Endothelial cell of umbilical vein (primary cell): ENCODE results near the gene GGTLC2. TPM values are rescaled to one million over a fixed set of nuclear protein-coding genes. Genes with fewer than 3 reads are reported as not detected.

ENCODE experiments used
- BruUV-seq: library from RNA; stranded (reverse); fragments of 400-500 nt; replicated peaks from 2 replicates; lab custom pipeline; 2021; lab: Mats Ljungman, UMichigan
- CTCF ChIA-PET: fragments of 300-600, 350-600 bp; sonication (Branson Sonifier 250); formaldehyde crosslinking; loops from one replicate; lab custom pipeline; 2021; ENCODE audit warnings: antibody characterized with exemption, inconsistent platforms; lab: Charles Lee
- POLR2A ChIA-PET: fragments of 300-600, 350-600 bp; sonication (Branson Sonifier 250); formaldehyde crosslinking; loops from one replicate; lab custom pipeline; 2021; ENCODE audit warnings: antibody characterized with exemption, inconsistent platforms; lab: Charles Lee
- DNase-seq: peaks from one replicate; pipeline ENCODE4 v3.0.0-alpha.2; 2011; ENCODE audit warnings: low read depth, low spot score
- FAIRE-seq: peaks from 2 replicates; lab custom pipeline; 2011; peaks lifted over from hg19 to GRCh38; lab: Jason Lieb, UNC
- H2AFZ ChIP-seq: 2 replicates; pipeline ENCODE4 v1.6.0; 2012; ENCODE audit warnings: low read depth, low read length, control low read depth, inconsistent platforms
- H3K27ac ChIP-seq: 2 replicates; pipeline ENCODE4 v1.5.1; 2011; ENCODE audit warnings: low read depth, mild to moderate bottlenecking, control low read depth, low read length, moderate library complexity; ENCODE audit not compliant: insufficient read depth
- H3K27me3 ChIP-seq, 2 experiments: 2 replicates each; pipeline versions ENCODE4 v1.6.0 to v1.6.1; 2011; ENCODE audit warnings: low read length in 2 of 2, mixed read lengths in 1 of 2; ENCODE audit not compliant: control insufficient read depth in 2 of 2, insufficient read depth in 2 of 2
- H3K36me3 ChIP-seq, 2 experiments: 2 replicates in 1 of 2; 3 replicates in 1 of 2; pipeline ENCODE4 v1.5.1; 2011; ENCODE audit warnings: low read length in 2 of 2, mild to moderate bottlenecking in 1 of 2, moderate library complexity in 1 of 2; ENCODE audit not compliant: control insufficient read depth in 2 of 2, insufficient read depth in 2 of 2; ENCODE audit errors: extremely low read depth in 1 of 2
- H3K4me1 ChIP-seq: 3 replicates; pipeline ENCODE4 v1.5.1; 2011; ENCODE audit warnings: mild to moderate bottlenecking, low read length; ENCODE audit not compliant: control insufficient read depth, insufficient read depth; ENCODE audit errors: extremely low read depth
- H3K4me2 ChIP-seq: 2 replicates; pipeline ENCODE4 v1.6.1; 2011; ENCODE audit warnings: low read length, control low read depth, mixed read lengths; ENCODE audit not compliant: insufficient read depth
- H3K4me3 ChIP-seq, 3 experiments: fragments of 200-600 bp in 1 of 3; sonication (generic), shearing (Covaris generic) in 1 of 3; replicated peaks in 1 of 3; 2 replicates each; pipeline ENCODE4 v1.5.1; 2011 to 2016; ENCODE audit warnings: control low read depth in 3 of 3, low read length in 3 of 3, mild to moderate bottlenecking in 2 of 3, inconsistent platforms in 1 of 3, low read depth in 1 of 3, moderate library complexity in 1 of 3; ENCODE audit not compliant: insufficient read depth in 1 of 3
- H3K79me2 ChIP-seq: 2 replicates; pipeline ENCODE4 v1.6.0; 2012; ENCODE audit warnings: low read length, inconsistent platforms; ENCODE audit not compliant: control insufficient read depth, insufficient read depth
- H3K9ac ChIP-seq: replicated peaks from 2 replicates; pipeline ENCODE3; 2011; ENCODE audit warnings: low read length, control low read depth; ENCODE audit not compliant: insufficient read depth; ENCODE audit errors: extremely low read depth
- H3K9me1 ChIP-seq: replicated peaks from 3 replicates; pipeline ENCODE4 v1.6.0; 2011; ENCODE audit warnings: mild to moderate bottlenecking, low read length; ENCODE audit not compliant: control insufficient read depth, insufficient read depth; ENCODE audit errors: extremely low read depth
- H3K9me3 ChIP-seq: replicated peaks from 2 replicates; pipeline ENCODE4 v1.5.1; 2012; ENCODE audit warnings: low read length, inconsistent platforms; ENCODE audit not compliant: control insufficient read depth, insufficient read depth
- H4K20me1 ChIP-seq: replicated peaks from 2 replicates; pipeline ENCODE3; 2011; ENCODE audit warnings: mild to moderate bottlenecking, low read length; ENCODE audit not compliant: control insufficient read depth, insufficient read depth; ENCODE audit errors: extremely low read depth
- EZH2 ChIP-seq: IDR thresholded peaks from 2 replicates; pipeline ENCODE4 v1.6.1; 2012; ENCODE audit warnings: borderline replicate concordance, low read depth, mild to moderate bottlenecking, moderate library complexity, low read length, inconsistent platforms; ENCODE audit not compliant: severe bottlenecking
- FOS ChIP-seq: IDR thresholded peaks from 2 replicates; pipeline ENCODE4 v1.6.1; 2011; ENCODE audit warnings: mild to moderate bottlenecking, low read length, moderate library complexity, borderline replicate concordance; ENCODE audit not compliant: insufficient read depth
- GATA2 ChIP-seq: IDR thresholded peaks from 2 replicates; pipeline ENCODE4 v1.7.0; 2011; ENCODE audit warnings: low read depth, mild to moderate bottlenecking, moderate library complexity, mixed read lengths, low read length; ENCODE audit not compliant: insufficient read length, insufficient read depth
- JUN ChIP-seq: IDR thresholded peaks from 2 replicates; pipeline ENCODE4 v1.6.1; 2011; ENCODE audit warnings: borderline replicate concordance, low read depth; ENCODE audit not compliant: insufficient read length, insufficient read depth
- MAX ChIP-seq: IDR thresholded peaks from 2 replicates; pipeline ENCODE4 v1.6.1; 2011; ENCODE audit not compliant: insufficient read depth, insufficient read length
- MYC ChIP-seq: IDR thresholded peaks from one replicate; pipeline ENCODE4 v1.6.1; 2011; ENCODE audit warnings: mild to moderate bottlenecking, low read depth, low read length
- POLR2A ChIP-seq: IDR thresholded peaks from 2 replicates; pipeline ENCODE4 v1.6.1; 2012; ENCODE audit warnings: low read depth, mild to moderate bottlenecking, control low read depth, low read length
- POLR2AphosphoS5 ChIP-seq: IDR thresholded peaks from 2 replicates; pipeline ENCODE4 v1.6.1; 2012; ENCODE audit warnings: low read depth, mild to moderate bottlenecking, control low read depth, low read length, moderate library complexity; ENCODE audit not compliant: insufficient read depth
- dilution Hi-C: fragments of 300-500 bp; cut with MboI; formaldehyde crosslinking; loops from one replicate; pipeline ENCODE4 v1.15.0; 2019; ENCODE audit warnings: low sequenced_read_pairs; ENCODE audit not compliant: extremely low pct_ligation_motif_present
- intact Hi-C: fragments of 100-400 bp; cut with micrococcal nuclease; formaldehyde crosslinking; loops from one replicate; pipeline ENCODE4 v1.10.0; 2022
- polyA plus RNA-seq, 4 experiments: library from polyadenylated mRNA; depleted of rRNA in 3 of 4; stranded (reverse) in 3 of 4; unstranded in 1 of 4; fragments of >200 nt; gene quantifications; 2 replicates each; pipeline versions ENCODE4 v1.2.1 to v1.2.3, GENCODE V29; 2011 to 2012; ENCODE audit warnings: missing spikeins in 1 of 4
- total RNA-seq: library from RNA; stranded (reverse); gene quantifications from 2 replicates; pipeline ENCODE4 v1.2.3, GENCODE V29; 2021
- TF ChIP-seq, protein P1 (sequence below), 2 donors: IDR thresholded peaks; 1 replicate in 1 of 2; 2 replicates in 1 of 2; pipeline ENCODE4 v1.5.1; 2011; ENCODE audit warnings: low read length in 2 of 2, mild to moderate bottlenecking in 2 of 2, moderate library complexity in 2 of 2, control low read depth in 1 of 2, inconsistent platforms in 1 of 2, low read depth in 1 of 2; ENCODE audit not compliant: insufficient read depth in 1 of 2; ENCODE audit errors: extremely low read depth in 1 of 2

Gene GGTLC2
- total and polyA plus RNA-seq, 2 donors (not counting 3 experiments of a cell fraction or from before 2014, with no cell fraction given): not detected

DNA sequence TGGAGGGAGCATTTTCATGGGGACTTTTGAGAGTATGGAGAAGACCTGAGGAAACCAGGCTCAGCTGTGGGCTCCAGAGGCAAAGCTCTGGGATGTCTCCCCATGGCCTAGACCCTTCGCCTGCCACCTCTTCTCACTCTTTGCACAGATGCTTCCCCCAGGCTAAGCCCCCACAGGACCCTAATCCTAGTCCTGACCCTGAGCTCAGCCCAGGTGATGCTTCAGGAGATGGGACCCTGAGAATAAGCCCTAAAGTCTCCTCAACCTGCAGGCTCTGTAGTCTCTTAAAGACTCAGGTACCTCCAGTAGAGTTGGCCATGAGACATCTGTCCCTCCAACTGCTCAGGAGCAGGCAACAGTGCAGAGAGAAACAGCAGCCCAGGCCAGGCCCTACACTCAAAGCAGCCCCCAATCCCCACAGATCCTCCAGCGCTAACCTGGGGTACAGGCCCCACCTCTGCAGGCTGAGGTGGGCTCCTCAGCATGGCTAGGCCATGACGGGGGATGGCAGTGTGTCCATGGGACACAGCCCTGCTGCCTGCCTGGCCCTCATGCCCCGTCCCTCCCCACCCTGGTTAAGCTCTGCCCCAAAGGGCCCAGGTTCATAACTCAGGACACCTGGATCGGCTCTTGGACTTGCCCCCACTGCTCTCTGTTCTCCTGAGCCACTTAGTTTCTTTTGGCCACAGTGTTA, 39.4 kb downstream of the GGTLC2 start:
- Histone ChIP-seq H3K9me1 (no peaks in the 10 kb centered on the region), H3K79me2 (no peaks in the 10 kb centered on the region), H2AFZ (no peak overlapping the region), H4K20me1 (no peaks in the 10 kb centered on the region), H3K27me3 (peaks cover 0 to under 1% of the 10 kb centered on the region in 2 experiments), H3K9ac (no peak overlapping the region), H3K4me2 (no peak overlapping the region), H3K27ac (no peak overlapping the region), H3K9me3 (no peaks in the 10 kb centered on the region), H3K36me3 (no peaks in the 10 kb centered on the region), H3K4me3 (no peak overlapping the region), H3K4me1 (no peaks in the 10 kb centered on the region)
- intact Hi-C loops: loop anchor here (2.0 to 10.0 kb wide), 2 partner anchors 99 to 223 kb away; no protein-coding TSS in a partner anchor
- no peak for TF ChIP-seq MYC
- no peak for TF ChIP-seq EZH2
- TF ChIP-seq JUN: no peak
- TF ChIP-seq POLR2AphosphoS5: no peak
- TF ChIP-seq, protein P1, sequence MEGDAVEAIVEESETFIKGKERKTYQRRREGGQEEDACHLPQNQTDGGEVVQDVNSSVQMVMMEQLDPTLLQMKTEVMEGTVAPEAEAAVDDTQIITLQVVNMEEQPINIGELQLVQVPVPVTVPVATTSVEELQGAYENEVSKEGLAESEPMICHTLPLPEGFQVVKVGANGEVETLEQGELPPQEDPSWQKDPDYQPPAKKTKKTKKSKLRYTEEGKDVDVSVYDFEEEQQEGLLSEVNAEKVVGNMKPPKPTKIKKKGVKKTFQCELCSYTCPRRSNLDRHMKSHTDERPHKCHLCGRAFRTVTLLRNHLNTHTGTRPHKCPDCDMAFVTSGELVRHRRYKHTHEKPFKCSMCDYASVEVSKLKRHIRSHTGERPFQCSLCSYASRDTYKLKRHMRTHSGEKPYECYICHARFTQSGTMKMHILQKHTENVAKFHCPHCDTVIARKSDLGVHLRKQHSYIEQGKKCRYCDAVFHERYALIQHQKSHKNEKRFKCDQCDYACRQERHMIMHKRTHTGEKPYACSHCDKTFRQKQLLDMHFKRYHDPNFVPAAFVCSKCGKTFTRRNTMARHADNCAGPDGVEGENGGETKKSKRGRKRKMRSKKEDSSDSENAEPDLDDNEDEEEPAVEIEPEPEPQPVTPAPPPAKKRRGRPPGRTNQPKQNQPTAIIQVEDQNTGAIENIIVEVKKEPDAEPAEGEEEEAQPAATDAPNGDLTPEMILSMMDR (IDR thresholded peaks at IDR 0.05; ENCODE audit: extremely low read depth in 1 of 2, insufficient read depth in 1 of 2, low read depth in 1 of 2, low read length in 2 of 2): no peak
- TF ChIP-seq FOS: no peak
- TF ChIP-seq MAX: no peak
- no peak for TF ChIP-seq POLR2A
- TF ChIP-seq GATA2: no peak
- ChIA-PET CTCF (interaction anchor here (0.9 to 2.5 kb wide), 5 partner anchors 17 to 107 kb away, joined by 3 to 21 read pairs (median 4); no protein-coding TSS in a partner anchor), POLR2A (no interaction called here)
- dilution Hi-C loops: no loop called here
- FAIRE-seq (no peak), DNase-seq (no peak)
- no TSS peak for BruUV-seq
